GM12865 (cell line): ENCODE measurements around the gene EPHX1.
"Not testable (repeated sequence)": the region's sequence is repeated elsewhere in the genome, so short reads cannot be mapped to it uniquely, and the experiment has no call there.

Source experiments
- DNase-seq: peaks from one replicate; pipeline ENCODE4 v3.0.0; 2010; ENCODE audit warnings: low read depth
- H3K4me3 ChIP-seq: 2 replicates; pipeline ENCODE4 v1.5.1; 2011; ENCODE audit warnings: mild to moderate bottlenecking, low read depth, low read length, control low read depth
- TF ChIP-seq, protein P1 (sequence below): IDR thresholded peaks from 2 replicates; pipeline ENCODE4 v1.5.1; 2011; ENCODE audit warnings: low read length, control low read depth, low read depth, inconsistent platforms; ENCODE audit not compliant: insufficient read depth; ENCODE audit errors: missing control alignments

The EPHX1 gene

DNA sequence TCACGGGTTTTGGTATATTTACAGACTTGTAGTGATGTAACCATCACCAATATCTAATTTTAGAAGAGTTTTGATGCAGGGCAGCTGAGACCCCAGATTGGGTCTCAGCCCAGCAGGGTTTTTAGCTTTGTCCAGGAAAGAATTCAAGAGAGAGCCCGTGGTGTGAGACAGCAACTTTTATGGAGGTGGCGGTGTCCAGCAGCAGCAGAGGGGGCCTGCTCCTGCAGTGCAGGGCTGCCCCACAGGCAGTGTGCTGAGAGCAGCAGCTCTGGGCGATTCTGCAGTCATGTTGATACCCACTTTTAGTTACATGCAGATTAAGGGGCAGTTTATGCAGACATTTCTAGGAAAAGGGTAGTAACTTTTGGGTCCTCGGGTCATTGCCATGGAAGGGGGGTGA is 1.8 kb upstream of the EPHX1 start:
- TF ChIP-seq, protein P1, sequence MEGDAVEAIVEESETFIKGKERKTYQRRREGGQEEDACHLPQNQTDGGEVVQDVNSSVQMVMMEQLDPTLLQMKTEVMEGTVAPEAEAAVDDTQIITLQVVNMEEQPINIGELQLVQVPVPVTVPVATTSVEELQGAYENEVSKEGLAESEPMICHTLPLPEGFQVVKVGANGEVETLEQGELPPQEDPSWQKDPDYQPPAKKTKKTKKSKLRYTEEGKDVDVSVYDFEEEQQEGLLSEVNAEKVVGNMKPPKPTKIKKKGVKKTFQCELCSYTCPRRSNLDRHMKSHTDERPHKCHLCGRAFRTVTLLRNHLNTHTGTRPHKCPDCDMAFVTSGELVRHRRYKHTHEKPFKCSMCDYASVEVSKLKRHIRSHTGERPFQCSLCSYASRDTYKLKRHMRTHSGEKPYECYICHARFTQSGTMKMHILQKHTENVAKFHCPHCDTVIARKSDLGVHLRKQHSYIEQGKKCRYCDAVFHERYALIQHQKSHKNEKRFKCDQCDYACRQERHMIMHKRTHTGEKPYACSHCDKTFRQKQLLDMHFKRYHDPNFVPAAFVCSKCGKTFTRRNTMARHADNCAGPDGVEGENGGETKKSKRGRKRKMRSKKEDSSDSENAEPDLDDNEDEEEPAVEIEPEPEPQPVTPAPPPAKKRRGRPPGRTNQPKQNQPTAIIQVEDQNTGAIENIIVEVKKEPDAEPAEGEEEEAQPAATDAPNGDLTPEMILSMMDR, result no peak
- no peak overlapping the region for H3K4me3 ChIP-seq
- no peak for DNase-seq

DNA sequence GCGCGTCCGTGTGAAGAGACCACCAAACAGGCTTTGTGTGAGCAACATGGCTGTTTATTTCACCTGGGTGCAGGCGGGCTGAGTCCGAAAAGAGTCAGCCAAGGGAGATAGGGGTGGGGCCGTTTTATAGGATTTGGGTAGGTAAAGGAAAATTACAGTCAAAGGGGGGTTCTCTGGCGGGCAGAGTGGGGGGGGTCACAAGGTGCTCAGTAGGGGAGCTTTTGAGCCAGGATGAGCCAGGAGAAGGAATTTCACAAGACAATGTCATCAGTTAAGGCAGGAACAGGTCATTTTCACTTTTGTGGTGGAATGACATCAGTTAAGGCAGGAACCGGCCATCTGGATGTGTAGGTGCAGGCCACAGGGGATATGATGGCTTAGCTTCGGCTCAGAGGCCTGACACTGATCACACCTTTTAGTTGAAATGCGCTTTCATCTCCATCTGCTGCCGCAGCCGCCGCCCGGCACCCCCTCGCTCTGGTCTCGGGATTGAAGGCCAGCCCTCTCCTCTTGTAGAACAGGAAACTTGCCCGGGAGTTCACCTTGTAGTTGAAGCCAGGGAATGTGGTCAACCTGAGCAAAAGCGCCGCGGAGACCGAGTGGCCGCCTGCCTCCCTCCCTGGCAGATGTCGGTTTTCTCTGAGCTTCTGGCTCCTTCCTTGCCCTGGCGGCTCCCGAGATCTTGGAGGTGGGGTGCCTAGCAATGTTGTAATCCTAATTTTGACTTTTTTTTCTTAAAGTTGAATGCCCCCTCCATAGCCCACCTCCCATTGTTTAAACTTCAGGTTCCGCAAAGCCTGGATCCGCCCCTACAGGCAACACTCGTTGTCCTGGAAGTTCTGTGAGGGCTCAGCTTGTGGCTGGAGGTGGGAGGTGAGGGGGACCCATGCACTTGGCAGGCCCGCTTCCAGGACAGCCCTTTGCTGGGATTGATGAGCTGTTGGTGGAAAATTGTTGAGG is 935 bp downstream of the EPHX1 start:
- H3K4me3 ChIP-seq, result peak overlapping the region; percentile 57
- DNase-seq, result not testable (repeated sequence)

DNA sequence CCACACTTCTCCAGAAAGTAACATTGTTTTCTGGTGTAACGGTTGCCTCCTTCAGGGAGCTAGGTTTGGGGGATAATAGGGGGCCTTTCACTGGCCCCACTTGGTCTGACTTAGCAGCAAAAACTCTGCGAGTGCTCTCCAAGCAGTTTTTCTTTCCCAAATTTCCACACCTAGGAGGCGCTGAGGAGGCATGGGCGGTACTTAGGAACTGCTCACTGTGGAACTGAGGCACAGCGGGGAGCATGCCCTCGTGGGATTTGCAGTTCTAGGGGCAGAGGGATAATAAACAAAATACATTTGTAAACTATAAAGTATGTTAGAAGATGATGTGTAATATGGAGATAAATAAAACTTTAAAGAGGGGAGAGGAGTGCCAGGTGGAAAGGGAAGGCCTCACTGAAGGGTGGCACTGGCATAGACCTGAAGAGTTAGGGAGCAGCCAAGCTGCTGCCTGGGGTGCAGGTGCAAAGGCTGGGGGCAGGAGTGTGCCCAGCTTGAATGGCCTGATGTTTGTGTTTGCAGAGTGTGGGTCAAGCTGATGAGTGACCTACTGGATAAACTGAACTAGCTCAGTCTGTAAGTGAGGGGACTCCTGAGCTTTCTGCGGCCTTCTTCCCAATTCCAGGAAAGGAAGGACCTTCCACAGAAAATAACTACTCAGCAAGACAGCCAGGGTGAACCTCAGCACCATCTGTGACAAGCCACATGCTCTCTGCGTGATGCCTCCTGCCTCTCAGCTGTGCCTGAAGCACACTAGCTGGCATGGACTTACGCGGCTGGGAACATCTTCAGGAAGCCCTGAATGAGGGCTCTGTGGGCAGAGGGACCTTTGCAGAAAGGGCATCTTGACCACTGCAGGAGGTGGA is 1.9 kb downstream of the EPHX1 start:
- TF ChIP-seq, protein P1, result no peak
- DNase-seq, result no peak
- no peak overlapping the region for H3K4me3 ChIP-seq

DNA sequence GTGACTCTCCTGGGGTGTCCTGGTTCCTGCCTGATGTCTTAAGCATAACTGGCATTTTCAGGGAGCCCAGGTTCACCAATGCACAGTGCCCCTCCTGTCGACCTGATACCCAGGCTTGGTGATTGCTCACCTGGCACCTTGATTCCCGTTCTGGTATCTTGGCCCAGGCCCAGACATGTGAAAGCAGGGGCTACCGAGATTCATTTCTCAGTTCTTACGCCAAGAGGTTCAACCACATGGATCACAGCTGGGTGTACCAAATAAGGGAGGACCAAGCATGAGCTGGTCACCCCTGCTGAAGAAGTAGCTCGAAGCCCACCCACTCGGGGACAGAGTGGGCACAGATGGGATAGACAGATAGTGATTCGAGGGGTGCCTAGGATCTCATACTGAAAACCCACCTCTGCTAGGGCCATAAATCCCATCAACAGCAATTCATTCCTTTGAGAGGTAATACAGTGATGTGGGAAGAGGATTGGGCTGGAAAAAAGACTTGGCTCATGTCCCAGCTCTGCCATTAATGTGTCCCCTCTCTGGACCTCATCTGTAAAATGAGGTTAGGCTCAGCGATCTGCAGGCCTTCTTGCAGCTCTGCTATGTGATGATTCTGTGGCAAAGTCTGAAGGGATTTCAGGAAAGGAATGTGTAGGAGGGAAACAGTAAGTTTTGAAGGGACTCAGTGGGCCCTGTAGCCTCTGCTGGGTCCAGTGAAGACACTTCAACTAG is 2.7 kb downstream of the EPHX1 start:
- no peak for DNase-seq
- H3K4me3 ChIP-seq, result no peak overlapping the region
- TF ChIP-seq, protein P1, result no peak

DNA sequence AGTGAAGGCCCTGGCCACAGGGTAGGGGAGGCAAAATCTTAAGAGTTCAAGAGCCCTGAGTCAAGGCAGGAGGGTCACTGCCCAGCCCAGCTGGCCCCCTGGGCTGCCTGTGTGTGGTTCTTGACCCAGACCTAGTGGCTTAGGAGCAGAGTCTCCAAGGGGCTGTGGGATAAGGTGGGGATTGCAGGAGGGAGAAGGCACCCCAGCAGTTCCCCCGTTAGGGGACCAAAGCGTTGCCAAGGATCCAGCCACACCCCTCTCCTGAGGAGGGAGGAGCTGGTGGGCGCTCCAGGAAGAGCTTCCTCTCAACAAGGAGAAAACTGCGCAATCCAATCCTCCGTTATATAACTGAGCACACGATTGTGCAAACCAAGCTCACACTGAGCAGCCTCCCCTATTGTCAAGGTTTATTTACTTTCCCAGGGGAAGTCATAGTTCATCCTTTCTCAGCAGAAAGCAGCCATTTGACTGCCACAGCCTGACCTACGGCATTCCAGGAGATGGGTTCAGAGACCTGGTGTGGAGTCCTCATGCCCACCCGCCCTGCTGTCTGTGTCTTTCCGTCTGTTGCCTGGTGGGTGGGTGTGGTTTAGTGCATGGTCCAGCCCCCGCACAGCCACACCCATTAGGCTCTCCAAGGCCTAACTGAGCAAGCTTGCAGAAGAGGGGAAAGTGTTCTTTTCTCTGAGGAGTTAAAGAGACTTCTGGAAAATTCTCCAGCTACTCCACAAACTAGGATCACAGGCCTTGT is 3.5 kb downstream of the EPHX1 start:
- DNase-seq, result no peak
- TF ChIP-seq, protein P1, result no peak
- H3K4me3 ChIP-seq, result no peak overlapping the region

DNA sequence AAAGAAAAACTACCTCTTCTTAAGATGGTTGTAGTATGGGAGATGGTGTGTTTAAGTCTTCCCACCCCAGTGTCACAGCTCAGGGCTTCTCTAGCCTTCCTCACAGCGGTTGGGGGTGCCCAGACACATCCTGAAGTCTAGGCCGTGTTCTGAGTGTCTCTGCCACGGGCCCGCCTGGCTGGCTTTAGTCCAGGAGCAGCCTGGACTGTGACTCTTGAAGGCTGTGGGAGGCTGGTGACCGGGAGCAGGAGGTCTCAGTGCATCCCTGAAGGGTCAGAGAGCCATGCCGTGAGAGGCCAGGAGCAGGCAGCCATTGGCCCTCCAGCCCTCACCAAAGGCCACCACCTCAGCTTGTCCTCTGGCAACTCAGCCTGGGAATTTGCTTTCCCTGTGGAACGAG is 4.5 kb downstream of the EPHX1 start:
- TF ChIP-seq, protein P1, result no peak
- no peak overlapping the region for H3K4me3 ChIP-seq
- DNase-seq, result no peak

DNA sequence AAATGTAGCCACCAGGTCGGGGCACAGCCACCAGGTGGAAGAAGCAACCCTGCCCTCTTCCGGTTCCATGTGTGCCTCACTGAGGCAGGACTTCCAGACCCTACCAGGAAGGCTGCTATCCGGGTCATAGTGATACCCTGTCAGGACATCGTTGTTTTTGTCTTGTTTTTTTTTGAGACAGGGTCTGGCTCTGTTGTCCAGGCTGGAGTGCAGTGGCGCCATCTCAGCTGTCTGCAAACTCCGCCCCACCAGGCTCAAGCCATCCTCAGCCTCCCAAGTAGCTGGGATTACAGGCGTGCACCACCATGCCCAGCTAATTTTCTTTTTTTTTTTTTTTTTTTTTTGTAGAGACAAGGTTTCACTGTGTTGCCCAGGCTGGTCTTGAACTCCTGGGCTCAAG is 5.2 kb downstream of the EPHX1 start:
- DNase-seq, H3K4me3 ChIP-seq: not testable (repeated sequence)
